HCT116 (cell line): Measurements from ENCODE around the gene UTP15.

Experiments used
- ATF3 ChIP-seq: IDR thresholded peaks from 2 replicates; pipeline ENCODE4 v1.6.1; 2012
- CTCF ChIP-seq, 3 experiments: fragments of 200-600 bp in 1 of 3; sonication (generic) in 1 of 3; IDR thresholded peaks in 2 of 3; conservative IDR thresholded peaks in 1 of 3; 2 replicates each; pipeline ENCODE4 v1.5.1; 2012 to 2017; ENCODE audit warnings: low read depth in 2 of 3, low read length in 2 of 3, antibody characterized with exemption in 1 of 3, borderline replicate concordance in 1 of 3, control low read depth in 1 of 3, mild to moderate bottlenecking in 1 of 3, mixed read lengths in 1 of 3, mixed run types in 1 of 3, moderate library complexity in 1 of 3; ENCODE audit not compliant: insufficient read depth in 1 of 3
- EZH2 ChIP-seq: fragments of 200-600 bp; sonication (generic); IDR thresholded peaks from 2 replicates; pipeline ENCODE4 v1.6.1; 2017; ENCODE audit warnings: antibody characterized with exemption, mixed run types
- ZBTB33 ChIP-seq: IDR thresholded peaks from 2 replicates; pipeline ENCODE4 v1.6.1; 2011; ENCODE audit warnings: mild to moderate bottlenecking, low read length, moderate library complexity; ENCODE audit not compliant: insufficient replicate concordance; ENCODE audit errors: extremely low read depth

GRCh38 chr5:73591698-73592501 lies 26.4 kb downstream of the UTP15 start:
- no peak for TF ChIP-seq EZH2
- TF ChIP-seq ATF3, result no peak
- no peak for TF ChIP-seq CTCF (IDR thresholded peaks at IDR 0.05 in 2 of 3, conservative IDR thresholded peaks at IDR 0.05 in 1 of 3; ENCODE audit: borderline replicate concordance in 1 of 3, insufficient read depth in 1 of 3, low read depth in 2 of 3, low read length in 2 of 3)
- no peak for TF ChIP-seq ZBTB33
